HEK293T (cell line): ENCODE measurements around the gene PCBP3.

ENCODE experiments used
- CTCF ChIA-PET: fragments of 350-600 bp; formaldehyde crosslinking; extraction: SDS; loops from one replicate; lab custom pipeline; 2021; ENCODE audit warnings: antibody characterized with exemption, inconsistent platforms; lab: Yijun Ruan, JAX
- POLR2A ChIA-PET: fragments of 350-600 bp; formaldehyde crosslinking; extraction: SDS; loops from one replicate; lab custom pipeline; 2020; ENCODE audit warnings: antibody characterized with exemption, inconsistent platforms; lab: Yijun Ruan, JAX
- DNase-seq: peaks from one replicate; pipeline ENCODE4 v3.0.0; 2012; ENCODE audit warnings: mixed read lengths; ENCODE audit errors: extremely low spot score
- ARNT ChIP-seq: fragments of 450-650 bp; IDR thresholded peaks from 2 replicates; pipeline ENCODE4 v1.6.1; 2017; ENCODE audit warnings: mild to moderate bottlenecking
- BHLHE40 ChIP-seq: fragments of 450-650 bp; IDR thresholded peaks from 2 replicates; pipeline ENCODE4 v1.6.1; 2016; ENCODE audit warnings: mild to moderate bottlenecking, moderate library complexity, borderline replicate concordance
- CTBP1 ChIP-seq: fragments of 450-650 bp; IDR thresholded peaks from 2 replicates; pipeline ENCODE4 v1.6.1; 2016; ENCODE audit warnings: borderline replicate concordance
- ELF4 ChIP-seq: fragments of 450-650 bp; IDR thresholded peaks from 2 replicates; pipeline ENCODE4 v1.6.1; 2017; ENCODE audit warnings: antibody characterized with exemption
- FOXA1 ChIP-seq: fragments of 450-650 bp; IDR thresholded peaks from 2 replicates; pipeline ENCODE4 v1.6.1; 2016; ENCODE audit warnings: mild to moderate bottlenecking
- FOXK2 ChIP-seq: fragments of 450-650 bp; IDR thresholded peaks from 2 replicates; pipeline ENCODE4 v1.6.1; 2016; ENCODE audit warnings: mild to moderate bottlenecking
- FOXM1 ChIP-seq: fragments of 450-650 bp; IDR thresholded peaks from 2 replicates; pipeline ENCODE4 v1.6.1; 2017; ENCODE audit warnings: mild to moderate bottlenecking, borderline replicate concordance
- HDGF ChIP-seq: fragments of 450-650 bp; IDR thresholded peaks from 2 replicates; pipeline ENCODE4 v1.6.1; 2017; ENCODE audit warnings: antibody characterized with exemption, borderline replicate concordance
- L3MBTL2 ChIP-seq: fragments of 450-650 bp; conservative IDR thresholded peaks from 2 replicates; pipeline ENCODE4 v1.6.1; 2016; ENCODE audit warnings: mild to moderate bottlenecking
- LEF1 ChIP-seq: fragments of 450-650 bp; IDR thresholded peaks from 2 replicates; pipeline ENCODE4 v1.6.1; 2017; ENCODE audit warnings: mild to moderate bottlenecking, borderline replicate concordance
- NFRKB ChIP-seq: fragments of 450-650 bp; IDR thresholded peaks from 2 replicates; pipeline ENCODE4 v1.6.1; 2016; ENCODE audit warnings: mild to moderate bottlenecking, moderate library complexity
- PKNOX1 ChIP-seq: fragments of 450-650 bp; IDR thresholded peaks from 2 replicates; pipeline ENCODE4 v1.6.1; 2016
- SP1 ChIP-seq: fragments of 450-650 bp; IDR thresholded peaks from 2 replicates; pipeline ENCODE4 v1.6.1; 2017
- SUZ12 ChIP-seq: fragments of 450-650 bp; IDR thresholded peaks from 2 replicates; pipeline ENCODE4 v1.6.1; 2016; ENCODE audit warnings: mild to moderate bottlenecking
- TARDBP ChIP-seq: fragments of 450-650 bp; IDR thresholded peaks from 2 replicates; pipeline ENCODE4 v1.6.1; 2016
- ZNF384 ChIP-seq: fragments of 450-650 bp; IDR thresholded peaks from 2 replicates; pipeline ENCODE4 v1.6.1; 2016

The PCBP3 gene

DNA sequence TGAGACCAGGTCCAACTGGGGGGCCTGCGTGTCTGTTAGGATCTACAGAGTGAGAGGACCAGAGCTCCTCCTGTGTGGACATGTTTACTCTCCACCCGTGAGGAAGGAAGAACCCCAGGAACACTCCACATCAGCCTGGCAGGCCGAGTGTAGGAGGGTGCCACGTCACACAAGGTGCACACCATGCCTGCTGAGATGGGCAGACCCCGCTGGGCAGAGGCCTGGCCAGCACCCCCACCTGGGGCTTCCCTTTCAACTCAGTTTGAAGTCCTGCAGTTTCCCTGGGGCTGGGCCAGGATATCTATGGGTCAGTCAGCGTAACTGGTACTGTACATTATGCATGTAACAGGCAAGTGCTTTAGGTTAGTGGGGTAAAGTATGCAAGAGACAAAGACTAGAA lies 30.1 kb upstream of the PCBP3 start:
- POLR2A ChIA-PET = no interaction called here
- CTCF ChIA-PET = no interaction called here
- TF ChIP-seq SUZ12 (no peak), ELF4 (no peak), TARDBP (no peak), FOXM1 (no peak), NFRKB (no peak), CTBP1 (no peak), ZNF384 (no peak), L3MBTL2 (no peak)
- DNase-seq = no peak

- TF ChIP-seq CTBP1 = no peak
- no peak for TF ChIP-seq NFRKB
- TF ChIP-seq HDGF = no peak
- no peak for TF ChIP-seq FOXK2
- TF ChIP-seq L3MBTL2 = no peak
- TF ChIP-seq TARDBP = no peak
- TF ChIP-seq FOXM1 = no peak
- no peak for TF ChIP-seq LEF1
- TF ChIP-seq FOXA1 = no peak
- TF ChIP-seq SP1 = no peak
- TF ChIP-seq PKNOX1 = no peak
- no peak for TF ChIP-seq ELF4
- TF ChIP-seq ZNF384 = no peak
- no peak for TF ChIP-seq ARNT
- no peak for DNase-seq
- CTCF ChIA-PET = no interaction called here
- POLR2A ChIA-PET = no interaction called here
These were observed 29.6 kb upstream of the PCBP3 start for GRCh38 chr21:45613881-45614280.

DNA sequence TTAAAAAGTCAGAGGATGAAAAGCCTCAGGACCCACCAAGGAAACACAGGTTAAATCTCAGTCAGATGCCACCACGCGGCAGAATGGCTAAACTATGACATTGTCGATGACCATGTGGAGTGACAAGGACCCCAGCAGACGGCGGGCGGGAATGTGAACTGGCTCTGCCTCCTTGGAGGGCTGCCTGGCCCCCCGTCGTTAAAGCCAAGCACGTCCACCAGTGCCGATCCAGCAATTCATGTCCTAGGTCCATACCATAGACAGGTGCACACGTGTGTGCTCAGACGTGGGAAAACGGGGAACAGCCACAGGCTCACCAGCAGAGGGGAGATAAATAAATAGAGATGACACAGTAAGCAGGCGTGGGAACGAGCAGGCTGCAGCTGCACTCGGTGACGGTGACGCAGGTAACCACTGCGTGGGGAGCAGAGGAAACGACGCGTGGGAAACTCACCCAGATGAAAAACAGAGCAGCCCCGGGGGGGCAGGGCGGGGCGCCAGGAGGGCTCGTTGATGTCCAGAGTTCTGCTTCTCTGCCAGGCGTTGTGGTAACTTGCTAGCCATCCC lies 28.3 kb upstream of the PCBP3 start:
- no peak for DNase-seq
- no peak for TF ChIP-seq FOXM1
- ChIA-PET CTCF (no interaction called here), POLR2A (no interaction called here)

GRCh38 chr21:45617021-45617921 lies 26.3 kb upstream of the PCBP3 start:
- ChIA-PET POLR2A (interaction anchor here (0.8 kb wide), 1 partner anchor 9 kb away, joined by 3 read pairs; no protein-coding TSS in a partner anchor), CTCF (no interaction called here)
- TF ChIP-seq SP1 (no peak), TARDBP (no peak), ARNT (no peak), FOXA1 (no peak), SUZ12 (no peak), L3MBTL2 (no peak), CTBP1 (no peak), BHLHE40 (no peak)
- no peak for DNase-seq

- TF ChIP-seq SP1 (no peak), NFRKB (no peak), ARNT (no peak), FOXM1 (no peak), PKNOX1 (no peak), HDGF (no peak), BHLHE40 (no peak), ELF4 (no peak), CTBP1 (no peak), SUZ12 (no peak), TARDBP (no peak), FOXA1 (no peak), LEF1 (no peak), FOXK2 (no peak), L3MBTL2 (no peak), ZNF384 (no peak)
- ChIA-PET CTCF (no interaction called here), POLR2A (interaction anchor here (1.0 kb wide), 1 partner anchor 331 kb away, joined by 3 read pairs; the partner anchor contains the start of gene POFUT2)
- no peak for DNase-seq
These were observed 25.2 kb upstream of the PCBP3 start for GRCh38 chr21:45618287-45618686.

GRCh38 chr21:45618846-45619485 lies 24.6 kb upstream of the PCBP3 start:
- ChIA-PET CTCF (no interaction called here), POLR2A (interaction anchor here (1.0 kb wide), 1 partner anchor 331 kb away, joined by 3 read pairs; the partner anchor contains the start of gene POFUT2)
- DNase-seq = no peak
- no peak for TF ChIP-seq HDGF
- TF ChIP-seq SP1 = no peak
- TF ChIP-seq NFRKB = no peak
- TF ChIP-seq BHLHE40 = no peak
- no peak for TF ChIP-seq ARNT
- TF ChIP-seq FOXA1 = no peak
- TF ChIP-seq TARDBP = no peak
- no peak for TF ChIP-seq FOXM1
- TF ChIP-seq ZNF384 = no peak
- no peak for TF ChIP-seq L3MBTL2
- TF ChIP-seq LEF1 = no peak
- TF ChIP-seq FOXK2 = no peak
- TF ChIP-seq ELF4 = no peak
- TF ChIP-seq CTBP1 = no peak
- TF ChIP-seq PKNOX1 = no peak
- TF ChIP-seq SUZ12 = no peak
